NCI-H748 treated with DMSO at 0.1 percent for 48 hours (cell line): Measurements from ENCODE around the gene LEF1.
A peak's percentile ranks its signal among the peaks of the same experiment; 100 is the strongest.
"Not testable (repeated sequence)": the region's sequence is repeated elsewhere in the genome, so short reads cannot be mapped to it uniquely, and the experiment has no call there.

ENCODE experiments used
- DNase-seq: peaks from one replicate; lab custom pipeline; 2025; lab: John Stamatoyannopoulos, UW

The LEF1 gene

DNA sequence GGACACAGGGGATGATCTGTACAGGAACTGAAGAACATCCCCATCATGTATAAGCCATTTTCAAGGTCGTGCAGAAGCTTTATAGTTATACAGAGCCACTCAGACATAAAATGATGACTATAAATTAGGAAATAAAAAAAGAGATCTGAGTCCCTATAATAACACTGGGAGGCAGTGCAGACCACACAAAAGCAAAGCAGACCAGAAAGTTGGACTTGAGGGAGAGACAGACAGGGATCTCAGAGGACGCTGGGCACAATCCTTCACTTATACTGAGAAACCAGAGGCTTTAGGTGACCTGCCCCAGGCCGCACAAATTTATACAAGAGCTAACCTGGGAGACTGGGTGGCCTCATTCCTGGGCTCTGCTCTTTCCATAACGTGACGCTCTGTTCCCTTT is 108.6 kb downstream of the LEF1 start:
- peak; percentile 0 for DNase-seq

DNA sequence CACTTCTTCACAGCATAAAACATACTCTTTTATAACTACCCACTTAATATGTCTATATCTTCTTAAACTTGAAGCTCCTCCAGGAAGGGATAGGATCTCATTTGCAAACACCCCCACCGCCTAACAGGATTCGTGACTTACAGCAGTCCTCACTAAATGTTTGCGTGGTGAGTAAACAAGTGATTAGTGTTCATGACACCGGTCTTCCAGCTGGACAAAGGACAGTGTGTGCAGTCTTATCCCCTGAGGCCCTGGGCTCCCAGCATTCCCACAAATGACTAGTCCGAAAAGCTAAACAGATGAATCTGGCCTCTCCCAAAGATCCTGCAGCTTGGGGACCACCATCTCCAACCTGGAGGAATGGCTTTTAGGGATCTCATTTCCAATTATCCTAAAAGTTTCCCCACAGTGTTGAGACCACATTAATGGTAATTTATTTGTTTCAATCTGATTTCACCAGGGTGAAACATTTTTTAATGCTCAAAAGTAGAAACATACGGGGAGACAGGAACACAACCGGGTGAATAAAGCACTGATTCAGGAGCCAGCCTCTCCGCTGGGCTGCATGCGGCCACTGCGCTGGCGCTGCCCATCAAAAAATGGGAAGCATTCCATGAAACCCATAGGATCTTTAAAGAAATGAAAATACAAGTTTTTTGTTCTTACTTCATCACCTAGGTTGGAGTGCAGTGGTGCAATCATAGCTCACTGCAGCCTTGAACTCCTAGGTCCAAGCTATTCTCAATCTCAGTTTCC is 109.9 kb downstream of the LEF1 start:
- DNase-seq: peak; percentile 0

DNA sequence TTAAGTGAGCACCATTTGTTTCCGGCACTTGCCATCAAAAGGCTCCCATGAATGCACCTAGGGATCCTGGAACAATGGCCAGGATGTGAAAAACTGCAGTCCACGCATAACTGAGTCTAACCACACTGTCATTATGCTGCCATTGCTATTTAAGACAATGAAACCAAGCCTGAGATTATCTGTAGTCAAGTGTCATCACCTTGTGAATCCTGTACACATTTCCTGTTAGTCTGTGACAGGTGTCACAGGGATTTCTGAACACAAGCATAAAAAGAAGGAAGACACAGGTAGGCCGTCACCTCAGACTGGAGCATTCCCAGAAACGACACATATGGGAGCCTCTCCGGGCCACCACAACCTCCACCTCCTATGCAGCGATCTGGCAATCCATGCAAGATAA is 112.3 kb downstream of the LEF1 start:
- DNase-seq: no peak

DNA sequence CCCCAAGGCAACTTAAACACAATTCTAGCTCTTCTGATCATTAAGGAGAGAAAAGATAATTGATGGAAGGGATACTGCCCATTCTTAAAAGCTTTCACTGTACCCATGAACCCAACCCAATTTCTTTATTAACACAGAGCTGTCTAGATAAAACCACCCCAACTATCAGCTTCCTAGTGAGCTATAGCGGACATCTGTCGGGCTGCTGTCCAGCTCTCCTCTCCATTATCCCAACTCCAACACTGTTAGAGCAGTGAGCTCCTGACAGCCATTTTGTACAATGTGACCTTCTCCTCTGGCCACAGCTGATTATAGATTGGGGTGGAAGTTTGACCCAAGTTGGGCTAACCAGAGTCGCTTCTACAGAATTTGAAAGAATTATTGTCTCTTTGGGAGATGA is 112.9 kb downstream of the LEF1 start:
- no peak for DNase-seq

DNA sequence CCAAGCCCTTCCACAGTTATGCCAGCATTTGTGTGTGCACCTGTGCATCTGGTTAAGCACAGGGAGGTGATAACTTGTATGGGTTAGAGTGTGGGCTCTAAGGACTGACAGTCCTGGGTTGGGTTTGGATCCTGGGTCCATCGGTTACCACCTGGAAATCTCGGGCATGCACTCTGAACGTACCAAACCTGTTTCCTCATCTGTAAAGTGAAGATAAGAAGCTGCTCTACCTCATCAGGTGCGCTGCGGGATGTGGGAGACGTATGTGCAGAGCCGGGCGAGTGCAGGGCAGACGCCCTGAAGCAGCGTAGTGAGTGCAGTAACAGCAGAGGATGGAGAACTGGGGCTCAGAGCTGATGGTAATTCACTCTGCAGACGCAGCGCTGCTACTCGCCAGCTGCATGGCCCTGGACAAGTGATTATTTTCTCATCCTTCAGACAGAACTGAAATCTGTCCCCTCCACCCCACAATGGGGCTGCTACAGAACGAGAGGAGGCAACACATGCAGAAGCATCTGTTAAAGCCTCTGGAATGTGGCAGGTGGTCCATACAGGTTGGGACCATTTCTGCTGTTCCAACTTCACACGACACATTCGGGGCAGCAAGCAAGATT is 114.6 kb downstream of the LEF1 start:
- no peak for DNase-seq

DNA sequence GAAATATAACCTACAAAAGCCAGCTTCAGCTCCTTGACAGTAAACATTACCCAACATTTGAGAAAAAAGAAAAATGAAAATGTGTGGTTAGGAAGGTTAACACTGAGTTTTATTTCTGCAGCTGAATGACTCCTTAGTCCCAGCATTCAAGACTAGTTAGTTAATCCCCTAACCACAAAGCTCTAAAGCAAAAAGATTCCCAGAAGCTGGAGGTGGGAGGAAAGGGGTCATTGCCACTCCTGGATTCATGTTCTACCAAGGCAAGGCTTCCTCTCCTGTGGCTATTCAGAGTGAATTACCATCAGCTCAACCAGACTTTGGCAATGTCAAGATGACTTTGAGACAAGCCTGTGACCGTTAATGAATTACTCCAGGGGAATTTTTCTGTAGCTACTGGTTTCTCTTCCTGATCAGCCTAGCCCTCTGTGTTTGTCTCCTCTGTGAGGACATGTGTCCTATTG is 115.5 kb downstream of the LEF1 start:
- no peak for DNase-seq

DNA sequence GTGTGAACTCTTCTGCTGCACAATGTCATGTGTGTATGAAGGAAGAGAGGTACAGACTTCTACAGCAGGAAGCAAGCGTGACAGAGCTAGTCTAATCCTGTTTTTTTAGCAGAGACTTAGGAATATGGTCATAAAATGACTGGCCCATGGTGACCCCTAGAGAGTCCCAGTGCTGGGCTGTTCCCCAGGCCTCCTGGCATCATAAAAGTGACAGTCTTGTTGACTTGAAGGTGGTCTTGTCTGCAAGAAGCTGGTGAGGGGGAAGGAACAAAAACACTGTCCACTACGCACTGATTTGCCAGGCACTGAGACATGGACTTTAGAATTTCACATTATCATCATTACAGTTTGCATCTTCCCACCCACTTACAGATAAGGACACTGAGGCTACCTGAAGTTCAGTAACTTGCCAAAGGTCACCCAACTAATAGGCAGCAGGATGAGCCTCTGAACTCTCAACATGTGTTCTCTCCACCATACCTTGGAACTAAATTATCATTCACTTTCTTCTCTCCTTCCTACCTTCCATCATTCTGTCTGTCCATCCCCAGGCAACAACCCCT is 116.1 kb downstream of the LEF1 start:
- no peak for DNase-seq

DNA sequence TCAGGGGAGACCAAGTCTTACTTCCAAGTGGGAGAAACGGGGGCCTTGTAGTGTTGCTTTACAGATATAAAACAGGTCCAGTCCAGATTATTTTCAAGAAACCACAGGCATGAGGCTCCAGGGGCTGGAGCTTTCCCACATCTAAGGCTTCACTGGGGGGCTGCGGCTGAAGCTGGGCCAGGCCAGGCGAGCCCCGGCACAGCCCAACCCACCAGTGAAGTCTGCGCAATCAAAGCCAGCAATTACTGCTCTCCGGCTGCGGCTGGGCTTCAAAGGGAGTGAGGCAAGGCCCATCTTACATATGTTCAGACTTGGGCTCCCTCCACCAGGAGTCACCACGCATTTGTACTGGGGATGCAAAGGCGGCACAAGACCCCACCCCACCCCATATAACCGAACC is 117.4 kb downstream of the LEF1 start:
- DNase-seq: no peak

DNA sequence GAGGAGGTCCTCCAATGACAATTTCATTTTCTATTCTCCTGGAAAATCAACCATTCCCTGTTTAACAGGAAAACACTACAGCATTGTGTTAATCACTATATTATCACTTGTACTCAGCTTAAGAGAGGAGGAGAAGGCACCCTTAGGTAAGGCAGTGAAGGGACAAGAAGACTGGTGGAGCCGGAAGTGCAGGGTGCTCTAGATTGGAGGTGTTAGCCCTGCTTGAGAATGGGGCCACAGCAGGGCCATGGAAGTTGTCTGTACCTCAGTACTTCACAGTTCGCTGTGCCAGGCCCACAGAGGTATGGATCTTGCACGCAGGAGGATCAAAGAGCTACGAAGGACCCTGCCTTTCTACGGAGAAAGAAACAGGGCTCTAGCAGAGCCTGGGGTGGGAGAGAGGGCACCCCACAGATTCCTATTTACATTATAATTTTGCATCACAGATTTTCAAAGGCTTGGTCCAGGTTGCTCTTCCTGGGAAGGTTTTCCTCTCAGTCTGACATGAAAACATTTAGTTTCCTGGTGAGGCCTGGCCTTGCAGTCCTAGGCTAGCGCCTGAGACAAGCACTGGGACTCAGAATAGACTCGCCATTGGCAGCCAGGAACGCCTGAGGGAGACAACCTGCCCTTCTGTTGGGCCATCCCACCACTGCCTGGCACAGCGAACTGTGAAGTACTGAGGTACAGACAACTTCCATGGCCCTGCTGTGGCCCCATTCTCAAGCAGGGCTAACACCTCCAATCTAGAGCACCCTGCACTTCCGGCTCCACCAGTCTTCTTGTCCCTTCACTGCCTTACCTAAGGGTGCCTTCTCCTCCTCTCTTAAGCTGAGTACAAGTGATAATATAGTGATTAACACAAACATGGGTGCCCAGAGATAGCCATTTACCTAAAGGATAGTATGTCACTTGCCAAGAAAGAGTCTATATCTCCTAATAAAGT is 118.3 kb downstream of the LEF1 start:
- DNase-seq: not testable (repeated sequence)

DNA sequence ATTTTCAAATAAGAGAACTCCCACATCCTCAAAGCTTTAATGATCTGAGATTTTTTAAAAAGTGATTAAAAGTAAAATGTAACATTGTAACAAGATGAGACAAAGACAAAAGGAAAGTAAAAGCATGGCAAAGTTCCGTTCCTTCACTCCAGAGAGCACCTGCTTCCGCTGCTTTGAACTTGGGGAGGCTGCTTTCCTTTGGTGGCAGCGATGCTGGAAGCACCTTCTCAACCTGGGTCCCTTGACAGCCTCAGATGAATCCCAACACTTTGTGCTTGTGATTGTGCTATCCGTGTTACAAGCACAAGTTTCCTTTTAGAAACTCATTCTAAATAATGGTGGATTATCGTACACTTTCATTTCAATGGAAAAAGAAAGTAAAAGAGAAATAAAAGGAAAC is 119.3 kb downstream of the LEF1 start:
- DNase-seq: no peak

DNA sequence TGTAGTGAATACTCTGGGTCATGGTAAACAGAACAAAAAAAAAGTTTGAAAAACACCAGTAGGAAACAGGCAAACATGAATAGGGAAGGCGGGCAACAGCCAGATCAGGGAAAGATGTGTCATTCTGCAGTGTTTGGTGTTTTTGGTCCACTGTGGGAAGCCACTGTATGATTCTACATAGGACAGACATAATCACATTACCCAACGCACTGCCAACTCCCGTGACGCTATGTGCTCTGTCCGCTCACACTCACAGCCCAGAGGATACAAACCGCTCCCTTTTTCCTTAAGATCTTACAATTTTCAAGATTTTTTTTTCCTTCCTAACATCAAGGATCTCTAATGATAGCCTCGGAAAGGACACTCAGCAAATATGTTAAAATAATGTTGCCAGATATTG is 119.7 kb downstream of the LEF1 start:
- no peak for DNase-seq

DNA sequence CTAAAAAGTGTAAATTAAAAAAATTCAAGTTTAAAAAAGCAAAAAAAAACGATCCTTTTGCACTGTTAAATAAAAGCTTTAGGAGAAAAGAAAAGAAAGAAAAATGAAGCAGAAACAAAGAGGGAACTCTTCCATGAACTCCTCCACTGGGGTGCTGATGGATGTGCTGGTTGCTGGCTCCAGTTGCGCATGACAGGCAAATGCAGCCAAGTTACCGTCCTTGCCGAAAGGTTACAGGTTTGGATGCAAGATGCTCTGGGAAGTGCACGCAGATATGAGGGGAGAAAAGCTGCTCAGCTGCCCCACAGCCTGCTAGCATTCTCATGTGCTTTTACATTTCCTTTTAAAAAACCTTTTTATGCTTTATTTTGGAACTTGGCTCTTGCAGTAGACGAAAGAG is 120.6 kb downstream of the LEF1 start:
- DNase-seq: no peak

DNA sequence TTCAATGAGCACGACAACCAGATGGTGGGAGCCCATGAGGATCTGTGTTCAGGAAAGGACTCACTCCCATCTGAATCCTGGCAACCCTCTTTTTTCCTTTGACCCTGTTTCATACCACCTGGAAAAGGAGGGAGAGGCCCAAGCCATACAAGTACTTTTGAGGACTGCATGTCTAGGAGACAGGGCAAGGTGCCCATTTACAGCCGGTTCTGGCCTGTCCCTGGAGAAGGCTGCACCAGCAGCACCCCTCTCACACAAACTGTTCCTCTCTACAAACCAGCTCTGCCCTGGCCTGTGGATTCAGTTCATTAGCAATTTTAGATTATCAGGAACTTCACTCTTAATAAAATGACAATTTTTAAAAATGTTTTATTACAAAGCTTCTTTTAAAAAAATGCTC is 121.5 kb downstream of the LEF1 start:
- no peak for DNase-seq

DNA sequence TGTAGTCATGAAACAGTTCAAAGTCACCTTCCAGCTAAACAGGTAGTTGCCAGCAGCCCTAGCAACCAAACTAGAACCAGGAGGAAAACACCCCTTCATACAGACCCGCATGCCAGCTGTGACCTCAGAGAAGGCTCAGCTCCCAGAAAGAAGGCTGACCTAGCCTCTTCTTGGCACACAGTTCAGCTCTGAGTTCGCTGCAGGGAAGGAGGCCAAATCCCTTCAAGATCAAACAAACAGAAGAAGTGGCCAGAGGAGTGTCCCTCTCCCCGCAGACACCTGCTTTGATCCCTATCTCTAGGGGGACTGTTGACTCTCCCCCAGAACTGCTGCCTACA is 123.1 kb downstream of the LEF1 start:
- no peak for DNase-seq

DNA sequence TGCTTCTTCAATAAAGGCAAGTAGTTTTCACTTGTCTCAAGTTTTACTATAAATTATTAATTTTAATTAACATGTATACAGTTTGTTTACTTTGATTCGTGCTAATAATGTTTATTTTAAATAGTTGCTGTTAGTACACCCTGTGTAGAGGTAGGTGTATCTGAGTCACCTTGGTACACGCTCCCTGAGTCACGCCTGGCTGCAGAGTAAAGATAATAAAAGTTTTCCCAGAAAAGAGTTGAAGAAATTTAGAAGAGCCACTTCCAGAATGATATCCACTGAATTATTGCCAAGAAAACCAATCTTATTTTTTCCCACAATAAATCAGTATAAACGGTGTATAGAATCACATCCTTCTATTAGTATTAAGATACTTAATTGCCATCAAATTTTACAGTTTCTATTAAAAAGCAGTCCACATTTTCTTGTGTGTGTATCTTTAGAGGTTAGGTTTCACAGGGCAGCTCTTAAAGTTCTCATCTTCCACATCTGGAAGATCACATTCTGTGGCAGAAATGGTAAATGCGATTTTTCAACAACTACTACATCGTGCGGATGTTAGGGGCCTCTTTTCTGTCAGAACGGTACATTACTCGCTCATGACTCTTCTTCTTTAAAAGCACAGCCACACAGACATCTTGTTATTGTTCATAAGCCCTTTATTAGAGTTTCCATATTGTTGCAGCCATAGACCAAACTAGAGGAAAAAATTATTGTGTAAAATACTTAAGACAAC is 123.6 kb downstream of the LEF1 start:
- no peak for DNase-seq

DNA sequence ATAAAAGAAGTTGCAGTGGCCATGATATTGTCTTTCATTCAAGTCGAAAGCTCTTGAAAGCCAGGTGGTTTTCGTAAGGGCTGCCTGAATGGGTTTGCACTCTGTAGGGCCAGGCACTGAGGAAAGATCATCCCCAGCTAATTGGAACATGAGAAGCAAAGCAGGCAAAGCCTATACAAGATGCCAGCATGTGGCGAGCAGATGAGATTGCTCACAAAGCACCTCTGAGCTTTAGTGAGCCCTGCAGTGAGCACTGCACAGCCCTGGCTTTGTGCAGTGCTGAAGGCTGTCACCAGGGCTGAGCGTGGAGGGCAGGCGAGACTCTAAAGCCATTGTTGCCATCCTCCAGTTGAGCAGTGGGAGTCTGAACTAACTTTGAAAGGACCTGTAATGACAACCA is 125.2 kb downstream of the LEF1 start:
- DNase-seq: no peak

DNA sequence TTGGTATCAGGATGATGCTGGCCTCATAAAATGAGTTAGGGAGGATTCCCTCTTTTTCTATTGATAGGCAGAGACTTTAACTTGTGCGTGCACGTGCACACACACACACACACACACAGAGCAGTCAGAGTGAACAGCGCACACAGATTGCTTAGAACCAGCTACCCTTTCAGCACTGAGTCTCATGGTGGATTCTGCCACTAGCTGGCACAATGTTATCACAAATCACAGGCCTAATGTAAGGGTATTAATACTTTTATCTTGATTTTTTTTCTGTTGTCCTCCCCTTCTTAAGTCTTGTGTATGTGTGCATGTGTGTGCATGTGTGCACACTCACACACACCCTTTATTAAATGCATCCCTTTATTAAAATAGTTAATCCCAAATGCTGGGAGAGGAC is 125.8 kb downstream of the LEF1 start:
- DNase-seq: no peak

DNA sequence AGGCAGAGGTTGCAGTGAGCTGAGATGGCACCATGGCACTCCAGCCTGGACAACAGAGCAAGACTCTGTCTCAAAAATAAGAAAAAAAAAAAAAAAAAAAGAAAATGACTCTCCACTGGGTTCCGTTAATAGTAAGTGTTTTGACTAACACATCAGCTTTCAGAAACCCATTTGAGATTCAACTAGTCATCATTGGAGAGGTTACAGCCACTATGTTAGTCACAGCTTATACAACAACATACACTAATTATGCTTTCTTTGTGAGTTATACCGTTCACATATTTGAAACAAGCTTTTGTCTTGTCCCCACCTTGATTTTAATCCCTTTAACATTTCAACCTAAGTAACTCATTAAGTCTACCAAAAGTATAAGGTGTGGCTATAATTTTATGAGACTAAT is 130.8 kb downstream of the LEF1 start:
- DNase-seq: no peak

DNA sequence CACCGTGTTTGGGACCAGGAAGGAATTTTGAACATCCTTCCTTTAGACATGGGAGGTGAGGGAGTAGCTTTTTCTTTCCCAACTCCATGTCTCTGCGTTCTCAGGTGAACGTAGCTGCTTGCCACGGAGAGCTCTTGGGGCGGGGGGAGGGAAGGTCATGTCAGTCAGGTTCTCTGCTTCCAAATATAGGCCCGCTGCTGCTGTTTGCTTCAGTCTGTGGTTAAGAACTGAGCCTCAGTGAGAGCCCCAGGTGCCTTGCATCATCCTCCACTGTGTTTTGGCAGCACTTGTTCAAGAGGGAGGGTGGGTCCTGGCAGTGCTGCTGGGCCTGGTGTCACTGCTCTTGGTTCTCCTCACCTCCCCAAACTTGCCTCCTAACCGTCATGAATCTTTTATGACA is 132.5 kb downstream of the LEF1 start:
- DNase-seq: no peak

DNA sequence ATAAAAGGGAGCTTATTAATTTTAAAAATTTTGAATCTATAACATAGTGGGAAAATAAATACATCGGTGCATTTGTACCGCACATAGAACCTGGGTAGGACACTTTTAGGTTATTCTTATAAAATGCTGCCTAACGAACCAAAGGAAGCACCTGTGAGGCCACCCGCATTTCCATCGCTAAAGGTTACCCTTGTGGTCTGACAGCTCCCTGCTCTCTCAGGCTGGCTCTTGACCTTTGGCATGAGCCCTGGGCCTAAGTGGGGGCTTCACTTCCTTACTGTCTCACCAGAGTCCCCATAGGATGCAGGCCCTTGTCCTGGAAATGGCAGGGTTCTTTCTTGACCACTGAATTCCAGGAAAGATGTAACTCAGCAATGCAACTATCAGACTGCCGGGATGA is 133.0 kb downstream of the LEF1 start:
- DNase-seq: no peak

DNA sequence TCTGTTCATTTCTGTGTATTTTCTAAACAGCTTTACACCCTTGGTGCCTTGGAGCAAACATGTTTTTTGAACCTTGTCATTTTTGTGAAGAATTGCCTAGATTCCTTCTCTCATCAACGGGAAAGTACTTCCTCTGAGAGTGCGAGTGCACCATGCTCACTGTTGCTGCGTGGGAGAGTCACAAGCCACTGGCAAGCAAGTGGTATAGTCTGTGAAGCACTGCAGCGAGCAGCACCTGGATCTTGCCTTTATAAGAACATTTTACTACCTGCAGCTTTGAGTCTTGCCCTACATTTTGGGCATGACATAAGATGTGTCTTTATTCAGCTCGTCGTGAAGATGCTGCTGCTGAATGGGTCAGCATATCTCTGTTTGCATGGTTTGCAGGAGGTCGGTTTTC is 134.2 kb downstream of the LEF1 start:
- no peak for DNase-seq

DNA sequence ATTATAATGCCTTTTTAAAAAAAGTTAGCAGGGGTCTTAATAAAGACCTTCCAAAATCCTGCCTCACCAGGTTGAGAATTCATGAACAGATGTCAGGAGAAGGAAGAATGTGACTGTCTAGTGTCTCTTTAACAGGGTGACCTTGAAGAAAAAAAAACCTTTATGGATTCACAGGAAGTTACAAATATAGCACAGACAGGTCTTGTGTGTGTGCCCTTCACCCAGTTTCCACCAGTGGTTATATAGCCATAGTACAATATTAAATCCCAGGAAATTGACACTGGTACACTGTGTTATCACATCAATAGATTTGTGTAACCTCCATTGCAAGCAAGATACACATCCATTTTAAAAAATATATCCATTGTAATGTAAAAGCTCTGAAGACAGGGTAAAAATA is 135.4 kb downstream of the LEF1 start:
- DNase-seq: no peak
